Trophoblast cell (in vitro differentiated cells and primary cell): ENCODE measurements around the gene KCNQ1OT1.

Source experiments
- DNase-seq, 2 donors: peaks; one replicate each; pipeline ENCODE4 v3.0.0-alpha.2; 2016
- H2AFZ ChIP-seq: 2 replicates; pipeline ENCODE4 v1.6.1; 2013; ENCODE audit warnings: low read length, moderate library complexity, mild to moderate bottlenecking; ENCODE audit not compliant: insufficient read depth, poor library complexity
- H2AK5ac ChIP-seq: 2 replicates; pipeline ENCODE4 v1.6.1; 2013; ENCODE audit warnings: mild to moderate bottlenecking, low read length
- H2BK120ac ChIP-seq: 2 replicates; pipeline ENCODE4 v1.6.1; 2013; ENCODE audit warnings: low read length, mild to moderate bottlenecking, moderate library complexity; ENCODE audit not compliant: insufficient read depth, poor library complexity
- H2BK12ac ChIP-seq: 2 replicates; pipeline ENCODE4 v1.6.1; 2013; ENCODE audit warnings: mild to moderate bottlenecking, low read length, moderate library complexity
- H2BK5ac ChIP-seq: 2 replicates; pipeline ENCODE4 v1.6.1; 2013; ENCODE audit warnings: low read length, low read depth, moderate library complexity, mild to moderate bottlenecking; ENCODE audit not compliant: poor library complexity
- H3K14ac ChIP-seq: 2 replicates; pipeline ENCODE4 v1.6.1; 2013; ENCODE audit warnings: mild to moderate bottlenecking, low read length
- H3K18ac ChIP-seq: 2 replicates; pipeline ENCODE4 v1.6.1; 2013; ENCODE audit warnings: mild to moderate bottlenecking, low read length
- H3K23ac ChIP-seq: 2 replicates; pipeline ENCODE4 v1.6.1; 2013; ENCODE audit warnings: low read length
- H3K27ac ChIP-seq: 2 replicates; pipeline ENCODE4 v1.5.1; 2013; ENCODE audit warnings: low read depth, mild to moderate bottlenecking, inconsistent platforms, low read length, moderate library complexity
- H3K27me3 ChIP-seq: 2 replicates; pipeline ENCODE4 v1.6.1; 2013; ENCODE audit warnings: inconsistent platforms, mild to moderate bottlenecking, low read length, moderate library complexity; ENCODE audit not compliant: insufficient read depth
- H3K36me3 ChIP-seq, 2 experiments: 1 replicate in 1 of 2; 2 replicates in 1 of 2; pipeline ENCODE4 v1.6.1; 2013; ENCODE audit warnings: low read length in 2 of 2, mild to moderate bottlenecking in 2 of 2, moderate library complexity in 1 of 2; ENCODE audit not compliant: insufficient read depth in 2 of 2, control insufficient read depth in 1 of 2
- H3K4ac ChIP-seq: 2 replicates; pipeline ENCODE4 v1.6.1; 2013; ENCODE audit warnings: low read depth, mild to moderate bottlenecking, low read length, moderate library complexity
- H3K4me1 ChIP-seq, 2 experiments: 1 replicate in 1 of 2; 2 replicates in 1 of 2; pipeline ENCODE4 v1.6.1; 2013; ENCODE audit warnings: low read length in 2 of 2, mild to moderate bottlenecking in 2 of 2, moderate library complexity in 1 of 2; ENCODE audit not compliant: insufficient read depth in 2 of 2, control insufficient read depth in 1 of 2
- H3K4me2 ChIP-seq: 2 replicates; pipeline ENCODE4 v1.6.1; 2013; ENCODE audit warnings: inconsistent platforms, mild to moderate bottlenecking, low read length, moderate library complexity
- H3K4me3 ChIP-seq: 2 replicates; pipeline ENCODE4 v1.5.1; 2013; ENCODE audit warnings: mild to moderate bottlenecking, low read depth, low read length, inconsistent platforms
- H3K79me1 ChIP-seq: one replicate; pipeline ENCODE4 v1.6.1; 2013; ENCODE audit warnings: low read length
- H3K79me2 ChIP-seq: 2 replicates; pipeline ENCODE4 v1.6.1; 2013; ENCODE audit warnings: low read length, mild to moderate bottlenecking; ENCODE audit not compliant: control insufficient read depth, insufficient read depth, poor library complexity
- H3K9ac ChIP-seq: 2 replicates; pipeline ENCODE4 v1.6.1; 2013; ENCODE audit warnings: mild to moderate bottlenecking, low read length
- H3K9me3 ChIP-seq: 2 replicates; pipeline ENCODE4 v1.6.1; 2013; ENCODE audit warnings: low read depth, mild to moderate bottlenecking, control low read depth, inconsistent platforms, low read length; ENCODE audit not compliant: insufficient read depth
- H4K12ac ChIP-seq: 2 replicates; pipeline ENCODE4 v1.6.1; 2013; ENCODE audit warnings: low read depth, mild to moderate bottlenecking, low read length, moderate library complexity
- H4K8ac ChIP-seq: 2 replicates; pipeline ENCODE4 v1.6.1; 2013; ENCODE audit warnings: low read depth, mild to moderate bottlenecking, low read length, moderate library complexity
- H4K91ac ChIP-seq: one replicate; pipeline ENCODE4 v1.6.1; 2013; ENCODE audit warnings: low read depth, mild to moderate bottlenecking, low read length, moderate library complexity
- WGBS: extraction: QIAGEN DNeasy Blood & Tissue Kit; methylation state at CpG from one replicate; pipeline ENCODE4 v1.1.7; 2013; ENCODE audit warnings: missing lambda C conversion rate; ENCODE audit not compliant: insufficient read length, insufficient coverage; ENCODE audit errors: extremely low coverage; 5-methylcytosine and 5-hydroxymethylcytosine counted together

Gene KCNQ1OT1

GRCh38 chr11:2728128-2728662, 28.4 kb upstream of the KCNQ1OT1 start:
- H3K9ac ChIP-seq: no peak overlapping the region
- H3K4ac ChIP-seq: no peak overlapping the region
- no peaks in the 10 kb centered on the region for H3K79me2 ChIP-seq
- no CpG with 5 or more reads among the region's 17 CpGs for WGBS
- H3K23ac ChIP-seq: no peak overlapping the region
- no peak overlapping the region for H4K8ac ChIP-seq
- no peak overlapping the region for H2BK120ac ChIP-seq
- no peaks in the 10 kb centered on the region for H3K79me1 ChIP-seq
- H3K27me3 ChIP-seq: no peaks in the 10 kb centered on the region
- no peak for DNase-seq
- no peak overlapping the region for H3K4me2 ChIP-seq
- no peak overlapping the region for H3K4me3 ChIP-seq
- no peak overlapping the region for H4K91ac ChIP-seq
- no peak overlapping the region for H2BK12ac ChIP-seq
- no peak overlapping the region for H2AK5ac ChIP-seq
- H3K4me1 ChIP-seq: no peaks in the 10 kb centered on the region
- H2BK5ac ChIP-seq: no peak overlapping the region
- H2AFZ ChIP-seq: no peak overlapping the region
- H4K12ac ChIP-seq: no peak overlapping the region
- no peak overlapping the region for H3K27ac ChIP-seq
- no peak overlapping the region for H3K14ac ChIP-seq
- H3K18ac ChIP-seq: no peak overlapping the region
- H3K9me3 ChIP-seq: peaks cover 19% of the 10 kb centered on the region
- no peaks in the 10 kb centered on the region for H3K36me3 ChIP-seq

DNA sequence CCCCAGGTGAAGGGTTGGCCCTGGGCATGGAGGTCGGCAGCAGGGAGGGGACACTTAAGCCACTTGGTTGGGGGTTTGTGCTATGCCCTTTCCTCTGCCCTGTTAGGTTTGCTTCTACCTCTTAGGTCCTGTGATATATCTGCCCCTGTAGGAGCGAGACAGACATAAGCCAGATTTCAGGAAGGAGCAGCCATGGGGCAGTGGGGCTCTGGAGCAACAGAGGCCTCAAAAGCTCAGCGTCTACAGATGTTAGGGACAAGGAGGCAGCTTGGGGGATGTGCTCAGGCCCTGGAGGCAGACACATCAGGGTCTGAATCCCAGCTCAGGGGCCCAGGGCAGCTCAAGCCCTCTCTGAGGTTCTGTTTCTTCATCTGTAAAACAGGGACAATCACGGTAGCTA, 27.2 kb upstream of the KCNQ1OT1 start:
- H3K9me3 ChIP-seq: peaks cover 23% of the 10 kb centered on the region
- H2BK120ac ChIP-seq: no peak overlapping the region
- H3K27me3 ChIP-seq: no peaks in the 10 kb centered on the region
- H3K14ac ChIP-seq: no peak overlapping the region
- no peak overlapping the region for H2BK12ac ChIP-seq
- WGBS: no CpG with 5 or more reads among the region's 4 CpGs
- H3K23ac ChIP-seq: no peak overlapping the region
- no peak overlapping the region for H4K91ac ChIP-seq
- no peak overlapping the region for H3K4ac ChIP-seq
- H2BK5ac ChIP-seq: no peak overlapping the region
- no peak overlapping the region for H2AK5ac ChIP-seq
- H4K12ac ChIP-seq: no peak overlapping the region
- H3K4me2 ChIP-seq: no peak overlapping the region
- H3K36me3 ChIP-seq: no peaks in the 10 kb centered on the region
- no peaks in the 10 kb centered on the region for H3K4me1 ChIP-seq
- H3K4me3 ChIP-seq: no peak overlapping the region
- no peak overlapping the region for H3K9ac ChIP-seq
- H3K79me2 ChIP-seq: no peaks in the 10 kb centered on the region
- H2AFZ ChIP-seq: no peak overlapping the region
- H4K8ac ChIP-seq: no peak overlapping the region
- H3K27ac ChIP-seq: no peak overlapping the region
- H3K79me1 ChIP-seq: no peaks in the 10 kb centered on the region
- no peak overlapping the region for H3K18ac ChIP-seq
- no peak for DNase-seq

DNA sequence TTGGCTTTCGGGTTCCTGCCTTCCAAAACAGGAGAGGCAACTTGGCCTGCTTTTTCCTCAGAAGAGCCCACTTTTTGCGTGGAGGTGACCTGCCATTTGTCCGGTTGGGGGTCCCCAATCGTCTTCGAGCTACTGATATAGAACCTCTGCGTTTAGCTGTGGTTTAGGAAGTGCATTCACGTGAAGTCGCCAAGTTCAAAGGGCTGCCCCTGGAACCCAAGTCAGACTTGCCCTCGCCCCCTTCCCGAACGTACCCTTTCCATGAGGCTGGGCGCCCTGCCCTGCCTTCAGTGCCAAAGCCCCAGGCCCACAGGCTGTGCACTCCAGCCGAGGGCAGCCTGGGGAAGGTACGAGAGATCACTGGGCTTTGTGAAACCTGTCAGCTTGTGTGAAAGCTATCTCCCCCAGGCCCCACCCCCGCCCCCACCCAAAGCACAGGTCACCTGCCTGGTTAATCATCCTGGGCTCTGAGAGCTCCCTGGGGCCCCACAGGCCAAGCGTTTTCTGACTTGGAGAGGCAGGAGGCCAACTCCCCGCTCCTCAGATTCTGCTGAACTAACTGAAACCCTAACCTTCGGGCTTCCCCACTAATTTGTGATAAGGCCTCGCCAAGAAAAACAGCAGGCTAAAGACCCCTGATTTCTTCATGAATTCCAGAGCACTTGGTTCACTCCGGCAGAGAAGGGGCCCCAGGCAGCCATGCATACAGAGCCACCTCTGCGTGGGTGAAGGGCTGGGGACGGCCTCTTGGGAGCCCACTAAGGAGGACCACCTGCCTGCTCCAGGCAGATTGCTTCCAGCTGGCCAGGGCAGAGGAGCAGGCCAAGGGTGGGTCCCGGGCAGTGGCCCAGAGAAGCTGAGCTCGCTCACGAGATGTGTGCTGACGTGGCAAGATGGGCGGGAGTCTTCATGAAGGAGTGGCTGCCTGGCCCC, 25.8 kb upstream of the KCNQ1OT1 start:
- Histone ChIP-seq H3K79me1 (no peaks in the 10 kb centered on the region), H2BK120ac (no peak overlapping the region), H3K9ac (no peak overlapping the region), H3K36me3 (no peaks in the 10 kb centered on the region), H3K4me1 (no peaks in the 10 kb centered on the region), H3K14ac (no peak overlapping the region), H3K4me3 (no peak overlapping the region), H4K91ac (no peak overlapping the region), H3K79me2 (no peaks in the 10 kb centered on the region), H2AK5ac (no peak overlapping the region), H3K4ac (no peak overlapping the region), H4K12ac (no peak overlapping the region), H3K18ac (no peak overlapping the region), H2AFZ (no peak overlapping the region), H3K9me3 (peaks cover 25% of the 10 kb centered on the region), H3K4me2 (no peak overlapping the region), H3K27ac (no peak overlapping the region), H3K23ac (no peak overlapping the region), H4K8ac (no peak overlapping the region), H3K27me3 (no peaks in the 10 kb centered on the region), H2BK12ac (no peak overlapping the region), H2BK5ac (no peak overlapping the region)
- no peak for DNase-seq
- no CpG with 5 or more reads among the region's 27 CpGs for WGBS

DNA sequence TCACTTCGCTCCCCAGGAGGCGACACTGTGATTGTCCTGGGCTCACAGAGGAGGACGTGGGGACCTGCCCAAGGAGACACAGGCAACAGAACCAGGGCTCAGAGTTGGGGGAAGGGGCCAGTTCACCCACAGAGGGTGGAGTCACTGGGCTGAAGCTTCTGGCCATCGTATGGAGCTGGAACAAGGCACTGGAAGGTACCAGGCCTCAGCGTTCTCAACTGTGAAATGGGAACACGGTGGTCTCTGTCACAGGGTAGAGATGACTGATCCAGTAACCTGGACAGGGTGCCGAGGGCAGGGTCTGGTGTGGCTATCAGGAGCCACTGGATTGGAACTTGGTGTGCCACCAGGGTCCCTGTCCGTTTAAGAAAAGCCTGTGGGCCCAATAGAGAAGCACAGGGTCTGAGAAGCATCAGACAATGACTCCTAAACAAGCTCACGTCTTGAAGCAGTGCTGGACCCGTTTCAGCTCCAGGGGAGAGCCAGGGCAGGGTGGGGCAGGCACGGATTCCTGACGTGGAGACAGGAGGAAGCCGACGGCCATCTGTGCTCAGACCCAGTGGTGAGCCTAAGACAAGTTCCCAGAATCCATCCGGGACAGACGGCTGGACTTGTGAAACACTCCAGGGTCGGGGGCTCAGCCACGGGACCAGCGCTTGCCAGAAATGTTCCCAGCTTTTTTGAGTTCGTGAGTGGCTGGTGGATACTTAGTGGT, 25.0 kb upstream of the KCNQ1OT1 start:
- Histone ChIP-seq H3K14ac (no peak overlapping the region), H2BK120ac (peak overlapping the region; percentile 23), H4K8ac (no peak overlapping the region), H3K18ac (no peak overlapping the region), H2AK5ac (no peak overlapping the region), H3K4ac (no peak overlapping the region), H3K36me3 (no peaks in the 10 kb centered on the region), H3K27ac (no peak overlapping the region), H2BK12ac (no peak overlapping the region), H3K4me2 (no peak overlapping the region), H4K91ac (no peak overlapping the region), H3K4me3 (no peak overlapping the region), H2BK5ac (no peak overlapping the region), H3K79me1 (no peaks in the 10 kb centered on the region), H4K12ac (no peak overlapping the region), H3K79me2 (no peaks in the 10 kb centered on the region), H3K9ac (no peak overlapping the region), H3K4me1 (no peaks in the 10 kb centered on the region), H3K27me3 (no peaks in the 10 kb centered on the region), H3K23ac (no peak overlapping the region), H2AFZ (no peak overlapping the region), H3K9me3 (peaks cover 25% of the 10 kb centered on the region)
- peak in 1 of 2 donors; percentile 16 for DNase-seq
- WGBS: no CpG with 5 or more reads among the region's 20 CpGs
